LoVo (cell line): ENCODE data around the gene CYP46A1.

Experiments used
- DNase-seq: peaks from one replicate; pipeline ENCODE4 v3.0.0-alpha.2; 2016; ENCODE audit warnings: low spot score

The CYP46A1 gene

GRCh38 chr14:99689266-99690236 is 5.5 kb downstream of the CYP46A1 start:
- DNase-seq = no peak

- DNase-seq = no peak
These were observed 6.5 kb downstream of the CYP46A1 start for GRCh38 chr14:99690636-99691035.

GRCh38 chr14:99691111-99691885 is 7.2 kb downstream of the CYP46A1 start:
- no peak for DNase-seq

GRCh38 chr14:99693918-99694317 is 9.8 kb downstream of the CYP46A1 start:
- no peak for DNase-seq

- DNase-seq = no peak
These were observed 12.8 kb downstream of the CYP46A1 start for GRCh38 chr14:99696929-99697328.

- no peak for DNase-seq
These were observed 14.1 kb downstream of the CYP46A1 start for GRCh38 chr14:99698236-99698635.

GRCh38 chr14:99698642-99699041 is 14.5 kb downstream of the CYP46A1 start:
- no peak for DNase-seq

- DNase-seq = no peak
These were observed 15.1 kb downstream of the CYP46A1 start for GRCh38 chr14:99699085-99699760.

GRCh38 chr14:99699861-99700260 is 15.8 kb downstream of the CYP46A1 start:
- DNase-seq = no peak

- no peak for DNase-seq
These were observed 16.3 kb downstream of the CYP46A1 start for GRCh38 chr14:99700379-99700778.

GRCh38 chr14:99701260-99701659 is 17.2 kb downstream of the CYP46A1 start:
- DNase-seq = no peak

- no peak for DNase-seq
These were observed 18.0 kb downstream of the CYP46A1 start for GRCh38 chr14:99702115-99702514.

GRCh38 chr14:99703381-99703780 is 19.3 kb downstream of the CYP46A1 start:
- DNase-seq = no peak

GRCh38 chr14:99704037-99704436 is 19.9 kb downstream of the CYP46A1 start:
- DNase-seq = no peak

- no peak for DNase-seq
These were observed 22.2 kb downstream of the CYP46A1 start for GRCh38 chr14:99706107-99706900.

GRCh38 chr14:99707420-99707819 is 23.3 kb downstream of the CYP46A1 start:
- DNase-seq = no peak

GRCh38 chr14:99707921-99708320 is 23.8 kb downstream of the CYP46A1 start:
- DNase-seq = no peak

- no peak for DNase-seq
These were observed 24.4 kb downstream of the CYP46A1 start for GRCh38 chr14:99708449-99708848.

- no peak for DNase-seq
These were observed 29.9 kb downstream of the CYP46A1 start for GRCh38 chr14:99713972-99714371.

GRCh38 chr14:99715266-99716000 is 31.3 kb downstream of the CYP46A1 start:
- DNase-seq = no peak
